Right lobe of liver (tissue), 6 donors: Measurements from ENCODE around the gene NCR2. TPM values are rescaled to one million over a fixed set of nuclear protein-coding genes. Genes with fewer than 3 reads are reported as not detected.

Experiments used
- ATAC-seq, 4 donors: fragments of 200-7000 bp; cut with Tn5 transposase; one replicate each; pipeline ENCODE4 v1.9.1; 2020; ENCODE audit warnings: mild to moderate bottlenecking in 4 of 4, moderate library complexity in 4 of 4
- DNase-seq, 3 donors: peaks; one replicate each; pipeline ENCODE4 v3.0.0-alpha.2; 2020
- H3K27ac ChIP-seq, 3 donors: fragments of 200-600 bp; one replicate each; pipeline ENCODE4 v1.8.0; 2022
- H3K27me3 ChIP-seq, 2 donors: fragments of 200-600 bp; one replicate each; pipeline ENCODE4 v1.8.0; 2022
- H3K36me3 ChIP-seq, 4 donors: fragments of 200-600 bp; sonication (generic) in 1 of 4; one replicate each; pipeline versions ENCODE4 v1.5.1 to v1.8.0; 2017 to 2022; ENCODE audit warnings: control low read depth in 1 of 4
- H3K4me1 ChIP-seq, 4 donors: fragments of 200-600 bp; sonication (generic) in 1 of 4; one replicate each; pipeline versions ENCODE4 v1.5.1 to v1.8.0; 2017 to 2022; ENCODE audit warnings: control low read depth in 1 of 4
- H3K4me3 ChIP-seq, 3 donors: fragments of 200-600 bp; one replicate each; pipeline ENCODE4 v1.8.0; 2022
- H3K9me3 ChIP-seq, 4 donors: fragments of 200-600 bp; sonication (generic) in 1 of 4; one replicate each; pipeline versions ENCODE4 v1.5.1 to v1.8.0; 2017 to 2022; ENCODE audit warnings: control low read depth in 1 of 4
- CTCF ChIP-seq, 4 donors: fragments of 200-600 bp in 3 of 4; fragments of 450-650 bp in 1 of 4; IDR thresholded peaks; one replicate each; pipeline versions ENCODE4 v1.5.1 to v1.8.0; 2016 to 2022; ENCODE audit warnings: antibody characterized with exemption in 4 of 4, mild to moderate bottlenecking in 2 of 4
- POLR2A ChIP-seq: fragments of 450-650 bp; IDR thresholded peaks from one replicate; pipeline ENCODE4 v1.6.1; 2017; ENCODE audit warnings: antibody characterized with exemption, mild to moderate bottlenecking
- WGBS: methylation state at CpG from one replicate; pipeline ENCODE4 v1.1.6; 2018; ENCODE audit warnings: low coverage, low lambda C conversion rate; ENCODE audit not compliant: insufficient coverage; ENCODE audit errors: missing lambda C conversion rate; 5-methylcytosine and 5-hydroxymethylcytosine counted together
- intact Hi-C, 2 donors: fragments of 100-400 bp; cut with DNase I; formaldehyde crosslinking; loops; one replicate each; pipeline versions ENCODE4 v1.11.2 to v1.14.1; 2022
- total RNA-seq, 6 experiments: library from RNA; depleted of rRNA in 2 of 6; stranded (reverse); fragments of >200 nt in 2 of 6; fragmentation: NEBNext Ultra II Directional in 3 of 6; extraction: Animal tissue kit (Norgen Biotek cat#: 25700) in 3 of 6; gene quantifications; one replicate each; pipeline versions ENCODE4 v1.1.0 to v1.2.4, GENCODE V29; 2016 to 2023
- donor health status: DM: no; HTN: yes; CAD: no.
- donor health status: DM: no; HTN: no; CAD: no.
- donor health status: DM: no; HTN: no; CAD: no.
- donor health status: DM: no; HTN: yes; CAD: no.
- donor health status: DM: no; HTN: yes; CAD: no.

The NCR2 gene
- total RNA-seq, 6 experiments from 2014 or later = not detected

DNA sequence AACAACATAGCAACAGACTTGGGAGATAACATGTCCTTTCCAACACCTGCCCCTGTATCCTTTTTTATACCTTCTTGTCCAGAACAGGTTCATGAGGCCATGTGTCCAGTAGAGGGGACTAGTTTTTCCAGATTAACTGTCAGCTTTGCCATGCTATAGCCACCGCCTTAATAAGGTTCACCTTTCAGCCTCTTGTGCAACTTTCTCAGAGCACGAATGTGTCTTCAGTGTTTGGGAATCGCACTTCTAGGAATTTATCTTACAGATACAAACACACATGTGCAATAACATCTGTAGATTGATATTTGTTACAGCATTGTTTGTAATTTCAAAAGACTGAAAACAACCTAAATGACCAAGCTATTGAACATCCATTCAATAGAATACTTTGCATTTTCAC is 21.4 kb downstream of the NCR2 start:
- TF ChIP-seq POLR2A (no peak), CTCF (IDR thresholded peaks at IDR 0.05) (no peak)
- DNase-seq = no peak
- H3K27ac ChIP-seq = no peak overlapping the region
- WGBS = 75% methylated on average over 3 of the region's 3 CpGs
- H3K4me1 ChIP-seq = no peaks in the 10 kb centered on the region
- no peak overlapping the region for H3K4me3 ChIP-seq
- H3K36me3 ChIP-seq = no peaks in the 10 kb centered on the region
- no peaks in the 10 kb centered on the region for H3K27me3 ChIP-seq
- no peaks in the 10 kb centered on the region for H3K9me3 ChIP-seq
- intact Hi-C loops = no loop called here
- no peak for ATAC-seq

- Histone ChIP-seq H3K4me1 (no peaks in the 10 kb centered on the region), H3K27me3 (no peaks in the 10 kb centered on the region), H3K36me3 (no peaks in the 10 kb centered on the region), H3K4me3 (no peak overlapping the region), H3K9me3 (no peaks in the 10 kb centered on the region), H3K27ac (no peak overlapping the region)
- TF ChIP-seq CTCF (IDR thresholded peaks at IDR 0.05) = no peak
- TF ChIP-seq POLR2A = no peak
- no peak for ATAC-seq
- intact Hi-C loops = no loop called here
- DNase-seq = no peak
- WGBS = 84% methylated on average over 3 of the region's 7 CpGs
Measured at GRCh38 chr6:41358503-41358902, 23.1 kb downstream of the NCR2 start.

DNA sequence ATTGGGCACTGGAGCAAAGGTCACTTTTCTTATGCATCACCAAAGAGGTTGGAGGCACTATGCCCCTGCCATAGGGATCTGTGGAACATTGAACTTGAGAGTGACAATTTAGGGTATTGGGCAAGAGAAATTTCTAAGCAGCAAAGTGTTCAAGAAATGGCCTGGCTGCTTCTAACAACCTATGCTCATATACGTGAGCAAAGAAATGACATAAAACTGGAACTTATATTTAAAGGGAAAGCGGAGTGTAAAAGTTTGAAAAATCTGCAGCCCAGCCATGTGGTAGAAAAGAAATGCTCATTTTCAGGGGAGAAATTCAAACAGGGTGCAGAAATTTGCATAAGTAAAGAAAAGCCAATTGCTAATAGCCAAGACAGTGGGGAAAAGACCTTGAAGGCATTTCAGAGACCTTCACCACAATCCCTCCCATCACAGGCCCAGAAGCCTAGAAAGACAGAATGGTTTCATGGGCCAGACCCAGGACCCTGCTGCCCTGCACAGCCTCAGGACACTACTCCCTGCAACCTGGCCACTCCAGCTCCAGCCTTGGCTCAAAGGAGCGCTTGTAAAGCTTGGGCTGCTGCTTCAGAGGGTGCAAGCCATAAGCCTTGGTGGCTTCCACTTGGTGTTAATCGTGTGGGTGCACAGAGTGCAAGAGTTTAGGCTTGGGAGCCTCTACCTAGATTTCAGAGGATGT is 24.4 kb downstream of the NCR2 start:
- Histone ChIP-seq H3K4me3 (no peak overlapping the region), H3K27ac (no peak overlapping the region), H3K4me1 (no peaks in the 10 kb centered on the region), H3K36me3 (no peaks in the 10 kb centered on the region), H3K9me3 (no peaks in the 10 kb centered on the region), H3K27me3 (no peaks in the 10 kb centered on the region)
- no peak for ATAC-seq
- whole genome bisulfite sequencing = 94% methylated on average over 2 of the region's 4 CpGs
- TF ChIP-seq CTCF (IDR thresholded peaks at IDR 0.05) (no peak), POLR2A (no peak)
- no peak for DNase-seq
- intact Hi-C loops = no loop called here

DNA sequence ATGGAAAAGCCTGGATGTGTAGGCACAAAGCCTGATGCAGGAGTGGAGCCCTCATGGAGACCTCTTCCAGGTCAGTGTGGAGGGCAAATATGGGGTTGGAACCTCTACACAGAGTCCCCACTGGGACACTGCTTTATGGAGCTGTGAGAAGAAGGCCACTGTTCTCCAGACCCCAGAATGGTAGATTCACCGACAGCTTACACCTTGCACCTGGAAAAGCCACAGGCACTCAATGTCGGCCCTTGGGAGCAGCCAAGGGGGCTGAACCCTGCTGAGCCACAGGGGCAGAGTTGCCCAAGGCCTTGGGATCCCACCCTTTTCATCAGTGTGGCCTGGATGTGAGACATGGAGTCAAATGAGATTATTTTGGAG is 24.9 kb downstream of the NCR2 start:
- no peak overlapping the region for H3K4me3 ChIP-seq
- no peaks in the 10 kb centered on the region for H3K9me3 ChIP-seq
- H3K36me3 ChIP-seq = no peaks in the 10 kb centered on the region
- no CpG with 5 or more reads among the region's 2 CpGs for WGBS
- H3K4me1 ChIP-seq = no peaks in the 10 kb centered on the region
- no peak overlapping the region for H3K27ac ChIP-seq
- no peak for DNase-seq
- no peak for ATAC-seq
- TF ChIP-seq CTCF (IDR thresholded peaks at IDR 0.05) (no peak), POLR2A (no peak)
- intact Hi-C loops = no loop called here
- H3K27me3 ChIP-seq = no peaks in the 10 kb centered on the region

DNA sequence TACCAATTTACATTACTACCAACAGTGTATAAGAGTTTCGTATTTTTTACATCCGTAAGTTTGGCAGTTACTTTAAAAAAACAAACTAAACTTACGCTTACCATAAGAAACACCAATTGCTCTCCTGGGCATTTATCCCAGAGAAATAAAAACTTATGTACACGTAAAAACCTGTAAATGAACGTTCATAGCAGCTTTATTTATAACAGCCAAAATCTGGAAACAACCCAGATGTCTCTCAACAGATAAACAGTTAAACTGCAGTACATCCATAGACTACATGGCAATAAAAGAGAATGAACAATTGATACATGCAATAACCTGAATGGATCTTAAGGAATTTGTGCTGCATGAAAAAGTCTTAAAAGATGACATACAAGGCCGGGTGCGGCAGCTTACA is 30.7 kb downstream of the NCR2 start:
- intact Hi-C loops = loop anchor here in 1 of 2 donors (5.0 kb wide), 1 partner anchor 316 kb away; no protein-coding TSS in a partner anchor
- H3K36me3 ChIP-seq = no peaks in the 10 kb centered on the region

More for the DNA sequence above, 30.7 kb downstream of the NCR2 start:
- ATAC-seq = no peak
- no peak for DNase-seq
- Histone ChIP-seq H3K27ac (no peak overlapping the region), H3K4me1 (no peaks in the 10 kb centered on the region), H3K27me3 (peaks cover 0 to 9% of the 10 kb centered on the region in 2 donors), H3K9me3 (no peaks in the 10 kb centered on the region), H3K4me3 (no peak overlapping the region)
- 58% methylated on average over 7 of the region's 7 CpGs for WGBS
- TF ChIP-seq POLR2A (no peak), CTCF (IDR thresholded peaks at IDR 0.05) (no peak)
